Osteoblast (primary cell): ENCODE results near the gene TPRX2. TPM values are rescaled to one million over a fixed set of nuclear protein-coding genes. Genes with fewer than 3 reads are reported as not detected.
"Not testable (repeated sequence)": the region's sequence is repeated elsewhere in the genome, so short reads cannot be mapped to it uniquely, and the experiment has no call there.

Experiments used
- DNase-seq: peaks from one replicate; pipeline ENCODE4 v3.0.0; 2011; ENCODE audit warnings: low spot score, mixed read lengths; ENCODE audit not compliant: insufficient read length; ENCODE audit errors: missing footprints
- H2AFZ ChIP-seq: 2 replicates; pipeline ENCODE4 v1.6.0; 2011; ENCODE audit warnings: mild to moderate bottlenecking, low read length
- H3K27ac ChIP-seq: 2 replicates; pipeline ENCODE4 v1.5.1; 2011; ENCODE audit warnings: mild to moderate bottlenecking, low read depth, low read length, moderate library complexity
- H3K27me3 ChIP-seq: 2 replicates; pipeline ENCODE4 v1.6.0; 2012; ENCODE audit warnings: mild to moderate bottlenecking, control low read depth, inconsistent platforms, low read length, moderate library complexity; ENCODE audit not compliant: insufficient read depth
- H3K36me3 ChIP-seq: 2 replicates; pipeline ENCODE4 v1.5.1; 2011; ENCODE audit warnings: mild to moderate bottlenecking, low read length, control low read depth, moderate library complexity; ENCODE audit not compliant: insufficient read depth
- H3K4me1 ChIP-seq: 2 replicates; pipeline ENCODE4 v1.5.1; 2011; ENCODE audit warnings: mild to moderate bottlenecking, low read length, control low read depth, moderate library complexity; ENCODE audit not compliant: insufficient read depth
- H3K4me2 ChIP-seq: 2 replicates; pipeline ENCODE4 v1.6.0; 2011; ENCODE audit warnings: mild to moderate bottlenecking, low read length; ENCODE audit not compliant: insufficient read depth
- H3K4me3 ChIP-seq: fragments of 200-600 bp; sonication (generic); 3 replicates; pipeline ENCODE4 v1.5.1; 2012; ENCODE audit warnings: mild to moderate bottlenecking, low read length, inconsistent platforms; ENCODE audit not compliant: insufficient read depth
- H3K79me2 ChIP-seq: 2 replicates; pipeline ENCODE4 v1.6.0; 2012; ENCODE audit warnings: mild to moderate bottlenecking, low read length, control low read depth, inconsistent platforms; ENCODE audit not compliant: insufficient read depth
- H3K9me3 ChIP-seq: 2 replicates; pipeline ENCODE4 v1.5.1; 2011; ENCODE audit warnings: low read depth, low read length, control low read depth
- H4K20me1 ChIP-seq: 2 replicates; pipeline ENCODE4 v1.6.0; 2012; ENCODE audit warnings: mild to moderate bottlenecking, low read length, control low read depth; ENCODE audit not compliant: insufficient read depth
- CTCF ChIP-seq: IDR thresholded peaks from 2 replicates; pipeline ENCODE4 v1.5.1; 2011; ENCODE audit warnings: mild to moderate bottlenecking, low read depth, low read length, moderate library complexity; ENCODE audit errors: extremely low read depth
- total RNA-seq: library from RNA; depleted of rRNA; stranded (reverse); fragments of >200 nt; gene quantifications from 2 replicates; pipeline ENCODE4 v1.2.3, GENCODE V29; 2012

The TPRX2 gene
- total RNA-seq, 1 donor = not detected

GRCh38 chr19:47861630-47862029, 2.6 kb downstream of the TPRX2 start:
- TF ChIP-seq CTCF = no peak
- Histone ChIP-seq H3K27ac (no peak overlapping the region), H3K79me2 (no peaks in the 10 kb centered on the region), H3K4me1 (no peaks in the 10 kb centered on the region), H4K20me1 (no peaks in the 10 kb centered on the region), H3K9me3 (no peaks in the 10 kb centered on the region), H3K36me3 (no peaks in the 10 kb centered on the region), H3K4me2 (no peak overlapping the region), H3K4me3 (no peak overlapping the region), H3K27me3 (no peaks in the 10 kb centered on the region), H2AFZ (no peak overlapping the region)
- peak; percentile 19 for DNase-seq

DNA sequence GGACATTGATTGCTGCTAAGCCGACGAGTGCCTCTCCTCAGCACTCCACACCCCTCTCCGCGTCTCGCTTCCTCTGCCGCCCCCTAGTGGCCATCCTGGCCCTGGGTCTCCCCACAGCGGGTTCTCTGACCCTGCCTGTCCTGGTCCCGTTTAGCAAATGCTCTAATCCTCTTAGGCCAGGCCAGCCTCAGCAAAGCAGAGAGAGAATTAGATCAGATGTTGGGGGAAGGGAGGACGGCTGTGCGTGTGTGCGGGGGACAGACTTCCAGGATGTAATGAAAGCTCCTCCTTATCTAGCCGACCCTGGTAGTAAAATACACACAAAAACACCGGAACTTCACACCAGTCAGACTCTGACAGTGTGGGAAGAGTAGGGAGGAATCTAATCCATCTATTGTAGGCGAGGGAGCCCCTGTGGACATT, 4.5 kb downstream of the TPRX2 start:
- TF ChIP-seq CTCF = peak; percentile 99
- Histone ChIP-seq H3K4me2 (no peak overlapping the region), H3K4me1 (no peaks in the 10 kb centered on the region), H3K79me2 (no peaks in the 10 kb centered on the region), H3K27me3 (no peaks in the 10 kb centered on the region), H3K27ac (no peak overlapping the region), H4K20me1 (no peaks in the 10 kb centered on the region), H3K4me3 (no peak overlapping the region), H3K36me3 (no peaks in the 10 kb centered on the region), H3K9me3 (no peaks in the 10 kb centered on the region), H2AFZ (peak overlapping the region; percentile 51)
- peak; percentile 98 for DNase-seq

- H3K4me3 ChIP-seq = no peak overlapping the region
- peak; percentile 34 for DNase-seq
- H2AFZ ChIP-seq = no peak overlapping the region
- no peaks in the 10 kb centered on the region for H3K36me3 ChIP-seq
- no peaks in the 10 kb centered on the region for H4K20me1 ChIP-seq
- no peaks in the 10 kb centered on the region for H3K4me1 ChIP-seq
- H3K27me3 ChIP-seq = no peaks in the 10 kb centered on the region
- no peak overlapping the region for H3K27ac ChIP-seq
- H3K9me3 ChIP-seq = no peaks in the 10 kb centered on the region
- H3K4me2 ChIP-seq = no peak overlapping the region
- TF ChIP-seq CTCF = no peak
- no peaks in the 10 kb centered on the region for H3K79me2 ChIP-seq
Observed at GRCh38 chr19:47865166-47865565, 6.1 kb downstream of the TPRX2 start.

- H3K4me2 ChIP-seq = no peak overlapping the region
- no peaks in the 10 kb centered on the region for H3K27me3 ChIP-seq
- no peak overlapping the region for H2AFZ ChIP-seq
- no peak overlapping the region for H3K27ac ChIP-seq
- H3K79me2 ChIP-seq = no peaks in the 10 kb centered on the region
- H3K9me3 ChIP-seq = no peaks in the 10 kb centered on the region
- no peaks in the 10 kb centered on the region for H3K36me3 ChIP-seq
- no peaks in the 10 kb centered on the region for H4K20me1 ChIP-seq
- H3K4me1 ChIP-seq = no peaks in the 10 kb centered on the region
- TF ChIP-seq CTCF = no peak
- no peak overlapping the region for H3K4me3 ChIP-seq
- DNase-seq = no peak
Observed at GRCh38 chr19:47878906-47879305, 19.9 kb downstream of the TPRX2 start.

DNA sequence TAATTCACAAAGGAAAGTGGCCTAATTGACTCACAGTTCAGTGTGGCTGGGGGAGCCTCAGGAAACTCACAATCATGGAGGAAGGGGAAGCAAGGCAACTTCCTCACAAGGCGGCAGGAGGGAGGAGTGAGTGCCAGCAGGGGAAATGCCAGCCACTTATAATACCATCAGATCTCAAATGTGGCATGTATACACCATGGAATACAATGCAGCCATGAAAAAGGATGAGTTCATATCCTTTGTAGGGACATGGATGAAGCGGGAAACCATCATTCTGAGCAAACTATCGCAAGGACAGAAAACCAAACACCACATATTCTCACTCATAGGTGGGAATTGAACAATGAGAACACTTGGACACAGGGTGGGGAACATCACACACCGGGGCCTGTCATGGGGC, 20.4 kb downstream of the TPRX2 start:
- not testable (repeated sequence) for H3K4me2 ChIP-seq, H3K4me1 ChIP-seq, H3K9me3 ChIP-seq, H3K27ac ChIP-seq, DNase-seq, H3K4me3 ChIP-seq, H3K27me3 ChIP-seq, H3K36me3 ChIP-seq, H3K79me2 ChIP-seq, H4K20me1 ChIP-seq, H2AFZ ChIP-seq
